HG02623 (cell line): ENCODE measurements around the gene ZNF772.
"Not testable (repeated sequence)": the region's sequence is repeated elsewhere in the genome, so short reads cannot be mapped to it uniquely, and the experiment has no call there.

Source experiments
- ATAC-seq: cut with Tn5 transposase; IDR thresholded peaks from one replicate; pipeline ENCODE4 v1.9.1; 2021; ENCODE audit warnings: moderate library complexity; ENCODE audit not compliant: unreplicated experiment

ZNF772 gene

DNA sequence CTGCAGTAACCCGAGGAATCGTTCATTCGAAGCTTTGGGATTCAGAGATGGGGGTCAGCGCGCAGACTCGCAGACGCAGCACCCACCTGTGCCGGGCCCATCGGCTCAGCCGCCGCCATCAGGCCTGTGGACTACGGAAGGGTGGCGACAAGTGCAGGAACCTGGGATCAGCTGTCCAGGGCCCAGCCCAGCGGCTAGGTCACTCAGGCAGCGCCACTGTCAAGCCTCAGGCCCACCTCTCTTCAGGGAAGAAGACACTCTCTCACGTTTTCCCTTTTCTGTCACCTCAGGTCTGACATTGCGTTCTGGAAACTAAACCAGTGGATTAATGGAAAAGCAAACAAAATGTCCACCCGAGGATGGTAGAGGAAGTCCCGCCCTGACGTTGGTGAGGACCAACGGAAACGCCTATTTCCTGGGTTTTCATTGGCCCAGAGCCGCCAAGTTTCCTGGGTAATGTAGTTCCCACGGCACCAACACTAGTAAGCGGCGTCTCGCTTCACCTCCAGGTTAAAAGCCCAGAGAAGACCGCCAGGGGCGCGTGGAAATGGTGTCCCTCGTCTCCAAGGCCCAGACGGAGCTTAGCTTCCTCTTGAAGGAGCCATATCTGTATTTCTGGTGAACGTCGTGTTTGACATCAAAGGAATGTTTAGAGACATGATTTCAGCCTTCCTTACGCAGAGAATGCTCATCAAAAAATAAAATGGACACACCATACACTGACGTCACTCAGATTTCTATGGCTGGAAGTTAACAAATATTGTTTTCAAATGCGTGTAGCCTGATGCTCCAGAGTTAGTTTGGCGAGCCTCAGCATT, at the start of gene ZNF772:
Gene ZNF772, minus strand, starts transcription at position 376 of the 818 bp plus-strand sequence. Its CDS starts 257 bp downstream, at position 119.
- ATAC-seq = peak; percentile 92

DNA sequence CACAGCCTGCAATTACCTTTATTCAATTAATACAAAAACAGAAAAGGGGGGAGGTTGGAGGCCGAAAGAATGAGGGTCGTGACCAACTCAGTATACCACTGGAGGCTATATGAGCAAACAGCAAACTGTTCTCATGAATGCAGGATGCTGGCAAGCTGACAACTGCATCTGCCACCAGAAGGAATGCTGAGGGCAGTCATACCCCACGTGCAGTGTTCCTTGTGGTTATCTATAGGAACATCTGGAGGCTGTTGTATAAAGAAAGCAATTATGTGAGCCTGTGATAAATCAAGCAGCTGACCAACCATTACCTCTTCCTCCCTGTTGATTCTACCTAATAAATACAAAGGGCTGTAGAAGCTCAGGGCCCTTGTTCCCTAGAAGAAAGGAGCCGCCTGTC, 40.7 kb upstream of the ZNF772 start:
- not testable (repeated sequence) for ATAC-seq

DNA sequence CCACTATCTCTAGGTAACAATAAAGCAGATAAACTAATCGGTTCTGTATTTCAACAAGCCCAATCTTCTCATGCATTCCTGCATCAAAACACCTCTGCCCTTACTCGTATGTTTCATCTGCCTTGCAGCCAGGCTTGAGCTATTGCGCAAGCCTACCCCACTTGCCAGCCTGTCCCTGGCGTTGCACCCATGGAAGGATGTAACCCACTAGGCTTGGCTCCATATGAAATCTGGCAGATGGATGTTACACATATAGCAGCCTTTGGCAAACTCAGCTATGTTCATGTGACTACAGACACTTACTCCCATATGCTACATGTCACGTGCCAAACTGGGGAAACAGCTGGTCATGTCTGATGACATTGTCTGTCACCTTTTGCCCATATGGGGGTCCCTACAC, 37.9 kb upstream of the ZNF772 start:
- ATAC-seq = no peak

DNA sequence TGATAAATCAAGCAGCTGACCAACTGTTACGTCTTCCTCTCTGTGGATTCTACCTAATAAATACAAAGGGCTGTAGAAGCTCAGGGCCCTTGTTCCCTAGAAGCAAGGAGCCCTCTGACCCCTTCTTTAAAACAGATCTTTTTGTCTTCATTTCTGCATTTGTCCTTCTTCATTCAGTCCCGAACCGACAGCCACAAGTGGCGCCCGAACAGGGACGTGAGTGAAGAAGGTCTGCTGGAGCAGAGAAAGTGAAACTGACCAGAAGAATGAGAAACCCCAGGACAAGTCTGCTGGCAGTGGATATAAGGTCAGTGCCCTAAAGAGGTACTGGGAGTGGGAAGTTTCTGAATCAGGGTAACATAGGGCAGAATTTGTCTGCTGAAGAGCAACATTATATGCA, 35.5 kb upstream of the ZNF772 start:
- no peak for ATAC-seq

DNA sequence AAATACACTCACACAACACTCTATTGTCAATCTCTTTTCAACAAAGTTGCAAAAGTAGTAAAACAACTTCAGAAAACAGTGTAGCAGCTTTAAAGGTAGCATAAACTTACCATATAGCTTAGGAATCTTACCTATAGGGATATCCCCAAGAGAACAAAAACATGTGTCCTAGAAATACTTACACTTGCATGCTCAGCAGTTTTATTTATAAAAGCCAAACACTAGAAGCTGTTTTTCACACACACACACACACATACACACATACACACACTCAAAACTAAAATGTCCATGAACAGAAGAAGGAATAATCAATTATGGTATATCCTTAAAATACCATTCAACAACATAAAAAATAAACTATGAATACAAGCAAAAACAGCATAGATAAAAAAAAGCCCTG, 34.1 kb upstream of the ZNF772 start:
- no peak for ATAC-seq

DNA sequence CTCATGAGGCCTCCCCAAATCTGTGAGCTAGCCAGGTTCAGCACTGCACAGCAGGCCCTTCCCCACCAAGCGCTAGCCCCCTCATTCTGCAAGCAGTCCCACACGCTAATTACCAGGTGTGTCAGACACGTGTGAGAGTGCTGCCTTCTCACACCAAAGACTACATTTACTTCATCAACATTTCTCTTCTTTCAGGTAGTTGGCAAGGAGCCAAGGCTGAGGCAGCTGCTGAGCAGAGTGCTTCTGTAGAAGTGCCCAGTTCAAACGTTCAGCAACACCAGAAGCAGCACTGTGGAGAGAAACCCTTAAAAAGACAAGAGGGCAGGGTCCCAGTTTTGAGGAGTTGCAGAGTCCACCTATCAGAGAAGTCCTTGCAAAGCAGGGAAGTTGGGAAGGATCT, 28.8 kb upstream of the ZNF772 start:
- no peak for ATAC-seq

DNA sequence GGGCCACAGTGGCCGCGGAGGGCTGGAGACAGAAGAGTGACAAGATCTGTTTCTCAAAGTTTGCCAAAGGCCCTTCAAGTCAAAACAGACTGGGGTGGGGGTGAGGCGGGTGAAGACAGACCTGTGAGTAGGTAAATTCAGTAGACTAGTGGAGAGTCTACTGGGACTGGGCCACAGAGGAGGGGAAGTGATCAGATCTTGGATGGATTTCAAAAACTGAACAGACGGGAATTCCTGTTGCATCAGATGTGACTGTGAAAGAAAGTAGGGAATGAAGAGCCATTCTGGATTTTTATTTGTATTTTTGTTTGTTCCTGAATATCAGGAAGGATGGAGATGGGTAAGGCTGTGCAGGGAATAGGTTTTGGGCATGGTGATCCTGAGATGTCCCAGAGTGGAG, 23.0 kb upstream of the ZNF772 start:
- ATAC-seq = not testable (repeated sequence)

DNA sequence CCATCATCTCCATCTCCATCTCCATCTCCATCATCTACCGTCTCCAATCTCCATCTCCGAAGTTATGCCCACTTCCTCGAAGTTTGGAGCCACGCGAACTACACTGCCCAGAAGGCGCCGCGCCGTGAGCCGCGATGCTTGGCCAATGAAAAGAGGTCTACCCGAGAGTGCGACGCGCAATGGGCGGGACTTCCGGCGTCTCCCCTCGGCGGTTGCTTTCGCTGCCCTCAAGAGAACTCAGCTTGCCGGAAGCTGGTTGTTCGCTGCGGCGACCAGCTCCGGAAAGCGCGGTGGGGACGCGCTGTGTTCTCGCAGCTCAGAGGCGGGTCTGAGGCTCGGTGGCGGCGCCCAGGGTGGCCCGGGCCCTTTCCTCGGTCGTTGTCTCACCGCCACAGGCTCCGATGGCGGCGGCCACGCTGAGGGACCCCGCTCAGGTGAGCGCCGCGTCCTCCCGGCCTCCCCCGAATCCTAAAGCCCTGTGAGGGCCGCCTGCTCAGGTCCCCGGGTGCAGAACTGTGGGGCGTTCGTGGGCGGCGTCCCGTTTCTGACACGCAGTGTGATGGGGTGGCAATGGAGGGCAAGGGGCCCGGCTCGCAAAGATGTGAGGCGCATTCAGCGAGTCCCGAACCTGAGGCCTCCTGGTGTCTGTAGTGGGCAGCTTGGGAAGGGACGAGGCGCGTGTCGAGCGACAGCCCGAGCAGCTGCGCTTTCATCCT, 22.5 kb upstream of the ZNF772 start, which contains the start of gene ZNF773:
Gene ZNF773, plus strand, starts transcription at position 259 of the 716 bp plus-strand sequence. Its CDS starts 143 bp downstream, at position 402.
- ATAC-seq = peak; percentile 92

DNA sequence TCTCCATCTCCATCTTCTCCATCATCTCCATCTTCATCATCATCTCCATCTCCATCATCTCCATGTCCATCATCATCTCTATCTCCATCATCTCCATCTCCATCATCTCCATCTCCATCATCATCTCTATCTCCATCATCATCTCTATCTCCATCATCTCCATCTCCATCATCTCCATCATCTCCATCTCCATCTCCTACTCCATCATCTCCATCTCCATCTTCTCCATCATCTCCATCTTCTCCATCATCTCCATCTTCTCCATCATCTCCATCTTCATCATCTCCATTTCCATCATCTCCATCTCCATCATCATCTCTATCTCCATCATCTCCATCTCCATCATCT, 21.9 kb upstream of the ZNF772 start:
- not testable (repeated sequence) for ATAC-seq

DNA sequence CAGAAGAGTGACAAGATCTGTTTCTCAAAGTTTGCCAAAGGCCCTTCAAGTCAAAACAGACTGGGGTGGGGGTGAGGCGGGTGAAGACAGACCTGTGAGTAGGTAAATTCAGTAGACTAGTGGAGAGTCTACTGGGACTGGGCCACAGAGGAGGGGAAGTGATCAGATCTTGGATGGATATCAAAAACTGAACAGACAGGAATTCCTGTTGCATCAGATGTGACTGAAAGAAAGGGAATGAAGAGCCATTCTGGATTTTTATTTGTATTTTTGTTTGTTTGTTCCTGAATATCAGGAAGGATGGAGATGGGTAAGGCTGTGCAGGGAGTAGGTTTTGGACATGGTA, 10.9 kb upstream of the ZNF772 start:
- ATAC-seq = not testable (repeated sequence)

DNA sequence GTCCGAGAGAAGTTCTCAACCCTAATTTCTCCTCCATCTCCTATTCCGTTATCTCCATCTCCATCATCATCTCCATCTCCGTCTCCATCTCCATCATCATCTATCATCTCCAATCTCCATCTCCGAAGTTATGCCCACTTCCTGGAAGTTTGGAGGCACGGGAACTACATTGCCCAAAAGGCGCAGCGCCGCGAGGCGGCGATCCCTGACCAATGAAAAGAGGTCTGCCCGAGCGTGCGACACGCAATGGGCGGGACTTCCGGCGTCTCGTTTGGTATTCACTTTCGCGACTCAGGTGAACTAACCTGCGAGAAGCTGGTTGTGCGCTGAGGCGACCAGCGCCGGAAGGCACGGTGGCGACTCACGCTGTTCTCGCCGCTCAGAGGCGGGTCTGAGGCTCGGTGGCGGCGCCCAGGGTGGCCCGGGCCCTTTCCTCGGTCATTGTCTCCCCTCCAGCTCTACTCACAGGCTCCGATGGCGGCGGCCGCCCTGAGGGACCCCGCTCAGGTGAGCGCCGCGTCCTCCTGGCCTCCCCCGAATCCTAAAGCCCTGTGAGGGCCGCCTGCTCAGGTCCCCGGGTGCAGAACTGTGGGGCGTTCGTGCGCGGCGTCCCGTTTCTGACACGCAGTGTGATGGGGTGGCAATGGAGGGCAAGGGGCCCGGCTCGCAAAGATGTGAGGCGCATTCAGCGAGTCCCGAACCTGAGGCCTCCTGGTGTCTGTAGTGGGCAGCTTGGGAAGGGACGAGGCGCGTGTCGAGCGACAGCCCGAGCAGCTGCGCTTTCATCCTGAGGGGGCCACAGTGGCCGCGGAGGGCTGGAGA, 10.3 kb upstream of the ZNF772 start, which contains the start of gene ZNF419:
Gene ZNF419, plus strand, starts transcription at position 274 of the 822 bp plus-strand sequence. Its CDS starts 201 bp downstream, at position 475.
- ATAC-seq = peak; percentile 94

DNA sequence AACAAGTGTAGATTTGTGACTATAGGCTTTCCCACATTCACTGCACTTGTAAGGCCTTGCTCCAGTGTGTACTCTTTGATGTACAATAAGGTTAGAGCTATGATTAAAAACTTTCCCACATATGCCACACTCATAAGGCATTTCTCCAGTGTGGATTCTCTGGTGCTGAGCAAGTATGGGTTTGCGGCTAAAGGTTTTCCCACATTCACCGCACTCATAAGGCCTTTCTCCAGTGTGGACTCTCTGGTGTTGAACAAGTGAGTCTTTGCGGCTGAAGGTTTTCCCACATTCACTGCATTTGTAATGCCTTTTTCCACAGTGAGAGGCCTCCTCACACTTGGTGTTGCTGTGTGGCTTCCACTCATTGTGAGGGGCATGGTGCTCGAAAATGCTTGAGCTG, 3.7 kb downstream of the ZNF772 start:
- no peak for ATAC-seq

DNA sequence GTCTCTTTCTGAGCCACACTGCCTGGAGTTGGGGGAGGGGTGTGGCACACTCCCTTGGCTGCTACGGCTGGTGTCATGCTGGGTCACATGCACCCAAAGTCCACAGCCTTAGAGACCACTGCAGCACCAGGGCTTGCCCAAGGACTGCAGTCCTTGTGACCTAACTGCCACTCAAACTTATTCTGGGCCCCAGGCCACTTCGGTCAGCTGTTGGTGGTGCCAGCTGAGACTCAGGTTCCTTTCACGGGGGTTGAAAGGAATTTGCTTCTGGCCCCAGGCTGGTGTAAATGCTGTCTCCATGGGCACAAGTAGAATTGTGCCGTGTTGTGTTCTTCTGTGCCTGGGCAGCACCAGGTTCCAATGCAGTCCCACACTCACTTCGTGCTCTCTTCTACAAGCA, 10.9 kb downstream of the ZNF772 start:
- ATAC-seq = no peak

DNA sequence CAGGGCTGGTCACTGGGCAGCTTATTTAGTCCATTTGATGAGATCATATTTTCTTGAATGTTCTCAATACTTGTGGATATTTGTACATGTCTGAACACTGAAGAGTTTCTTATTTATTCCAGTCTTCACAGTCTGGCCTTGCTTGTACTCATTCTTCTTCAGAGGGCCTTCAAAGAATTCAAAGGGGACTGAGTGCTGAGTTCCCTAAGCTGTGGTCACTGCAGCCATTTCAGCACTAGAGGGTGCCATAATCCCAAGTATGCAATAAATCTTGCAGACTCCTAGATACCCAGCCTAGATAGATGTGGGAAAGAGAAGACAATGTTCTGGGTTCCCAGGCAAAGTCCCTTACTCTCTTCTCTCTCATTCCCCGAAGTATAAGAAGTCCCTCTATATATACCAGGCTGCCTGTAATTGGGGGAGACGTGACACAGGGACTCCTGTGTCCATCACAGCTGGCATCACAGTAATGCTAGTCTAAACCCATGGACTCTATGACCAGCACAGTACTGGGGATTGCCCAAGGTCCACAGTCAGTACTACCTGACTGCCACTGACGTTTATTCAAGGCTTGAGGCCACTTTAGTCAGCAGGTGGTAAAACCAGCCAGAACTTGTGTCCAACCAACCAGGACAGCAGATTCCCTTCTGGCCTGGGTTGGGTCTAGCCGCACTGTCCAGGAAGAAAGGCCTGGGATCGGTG, 11.5 kb downstream of the ZNF772 start:
- no peak for ATAC-seq

DNA sequence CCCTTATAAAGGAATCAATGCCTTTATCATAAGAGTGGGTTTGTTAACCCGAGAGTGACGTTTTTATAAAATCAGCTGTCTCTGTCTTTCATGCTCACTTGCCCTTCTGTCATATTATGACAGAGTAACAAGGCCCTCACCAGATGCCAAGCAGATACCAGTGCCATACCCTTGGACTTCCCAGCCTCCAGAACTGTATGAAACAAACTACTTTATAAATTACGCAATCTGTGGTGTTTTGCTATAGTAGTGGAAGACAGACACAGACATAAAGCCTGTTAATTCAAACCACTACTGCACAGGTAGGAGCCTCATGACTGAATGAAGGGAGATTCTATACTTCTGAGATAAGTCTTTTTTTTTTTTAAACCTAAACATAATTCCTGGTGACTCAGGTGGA, 25.1 kb downstream of the ZNF772 start:
- no peak for ATAC-seq

DNA sequence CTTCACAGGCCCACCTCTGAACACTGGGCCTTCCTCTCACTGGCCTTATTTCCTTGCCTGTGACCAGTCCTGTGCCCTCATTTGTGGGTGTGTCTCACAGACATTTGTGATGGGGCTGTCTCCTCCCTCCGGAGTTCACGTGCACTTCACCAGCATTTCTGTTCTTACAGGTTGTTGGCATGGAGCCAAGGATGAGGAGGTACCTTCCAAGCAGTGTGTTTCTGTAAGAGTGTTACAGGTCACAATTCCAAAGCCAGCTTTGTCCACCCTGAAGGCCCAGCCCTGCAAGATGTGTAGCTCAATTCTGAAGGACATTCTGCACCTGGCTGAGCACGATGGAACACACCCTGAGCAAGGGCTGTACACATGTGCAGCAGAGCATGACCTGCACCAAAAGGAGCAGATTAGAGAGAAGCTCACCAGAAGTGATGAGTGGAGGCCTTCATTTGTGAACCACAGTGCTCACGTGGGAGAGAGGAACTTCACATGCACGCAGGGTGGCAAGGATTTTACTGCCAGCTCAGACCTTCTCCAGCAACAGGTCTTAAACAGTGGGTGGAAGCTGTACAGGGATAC, 34.2 kb downstream of the ZNF772 start:
- no peak for ATAC-seq

DNA sequence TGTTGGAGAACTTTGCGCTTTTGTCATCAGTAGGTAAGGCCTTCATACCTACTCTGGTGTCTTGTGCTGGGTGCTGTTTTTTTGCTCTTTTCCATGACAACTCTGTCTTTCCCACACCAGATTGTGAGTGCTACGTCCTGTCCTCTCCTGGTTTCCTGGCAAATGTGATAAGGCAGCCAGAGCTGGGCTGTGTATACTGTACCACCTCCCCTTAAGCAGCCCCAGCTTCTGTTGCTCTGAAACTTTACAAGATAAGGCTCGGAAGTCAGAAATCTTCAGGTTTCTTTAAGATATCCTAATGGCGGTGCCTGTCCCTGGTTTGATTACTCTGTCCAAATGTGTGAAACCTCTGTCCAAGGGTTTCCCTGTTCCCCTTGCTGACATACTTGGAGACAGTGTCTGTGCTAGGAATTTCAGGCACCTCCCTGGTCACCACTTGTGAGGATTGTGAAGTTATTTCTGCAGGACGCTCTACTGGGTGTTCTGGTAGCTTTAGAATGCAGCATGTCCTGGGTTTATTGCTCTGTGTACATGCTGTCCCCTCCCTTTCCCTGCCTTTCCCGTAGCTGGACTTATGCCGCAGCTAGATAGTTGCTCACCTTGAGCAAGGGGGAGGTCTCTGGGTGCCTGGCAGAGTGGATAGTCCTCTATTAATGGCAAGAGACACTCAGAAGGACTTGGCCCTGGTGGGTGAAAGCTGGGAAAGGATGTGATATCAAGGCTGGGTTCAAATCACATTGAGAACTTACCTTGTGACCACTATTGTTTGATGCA, 35.2 kb downstream of the ZNF772 start:
- no peak for ATAC-seq

DNA sequence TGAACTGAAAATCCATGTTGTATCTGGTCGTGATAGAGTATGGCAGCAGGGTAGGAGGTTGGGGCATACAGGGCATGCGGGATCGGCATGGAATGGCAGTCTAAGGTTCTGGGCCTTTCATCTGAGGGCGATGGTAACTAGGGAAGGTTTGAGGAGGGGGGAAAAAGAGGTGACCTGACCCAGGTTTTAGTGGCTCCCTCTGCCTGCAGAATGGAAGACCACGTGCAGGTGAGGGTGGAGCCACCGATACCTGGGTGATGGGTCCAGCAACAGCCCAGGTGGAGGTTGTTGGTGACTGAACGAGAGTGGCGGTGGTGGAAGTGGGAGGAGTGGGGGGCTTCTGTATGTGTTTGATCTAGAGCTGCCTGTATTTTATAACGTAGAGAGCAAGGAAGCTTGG, 38.4 kb downstream of the ZNF772 start:
- ATAC-seq = no peak

DNA sequence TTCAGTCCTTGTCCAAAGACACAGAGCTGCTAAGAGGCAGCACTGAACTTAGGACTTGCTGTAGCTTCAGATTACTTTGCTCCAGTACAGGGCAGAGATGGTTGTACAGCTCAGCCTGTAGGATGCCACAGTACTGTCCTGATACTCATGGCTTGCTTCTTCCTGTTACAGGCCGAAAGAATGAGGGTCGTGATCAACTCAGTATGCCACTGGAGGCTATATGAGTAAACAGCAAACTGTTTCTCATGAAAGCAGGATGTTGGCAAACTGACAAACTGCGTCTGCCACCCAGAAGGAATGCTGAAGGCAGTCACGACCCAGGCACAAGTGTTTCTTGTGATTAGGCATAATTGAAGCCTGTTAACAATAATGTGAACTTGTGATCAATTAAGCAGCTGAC, 39.4 kb downstream of the ZNF772 start:
- ATAC-seq = no peak

DNA sequence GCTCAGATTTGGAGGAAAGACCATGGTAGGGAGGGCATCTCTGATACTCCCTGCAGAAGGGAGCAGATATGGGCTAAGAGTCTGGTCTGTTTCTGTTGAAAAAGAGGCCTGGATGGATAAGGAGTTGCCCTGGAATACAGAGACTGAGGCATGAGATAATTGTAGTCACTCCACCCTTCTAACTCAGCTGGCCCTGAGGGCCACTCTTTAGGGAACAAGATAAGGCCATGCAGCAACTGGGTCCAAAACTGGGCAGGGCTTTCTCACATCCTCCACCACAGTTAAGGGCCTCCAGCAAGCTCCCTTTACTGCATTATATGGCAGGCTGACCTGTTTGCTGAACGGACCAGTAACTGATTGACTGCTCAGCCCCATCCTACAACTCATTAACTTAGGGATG, 40.9 kb downstream of the ZNF772 start:
- no peak for ATAC-seq
